GM15510 (cell line): ENCODE results near the gene NCBP2.

Source experiments
- POLR2A ChIP-seq: IDR thresholded peaks from 3 replicates; pipeline ENCODE4 v1.6.1; 2011; ENCODE audit warnings: borderline replicate concordance; ENCODE audit not compliant: insufficient read length; ENCODE audit errors: extremely low read depth

The NCBP2 gene

GRCh38 chr3:196970547-196971093, 28.3 kb upstream of the NCBP2 start:
- no peak for TF ChIP-seq POLR2A

DNA sequence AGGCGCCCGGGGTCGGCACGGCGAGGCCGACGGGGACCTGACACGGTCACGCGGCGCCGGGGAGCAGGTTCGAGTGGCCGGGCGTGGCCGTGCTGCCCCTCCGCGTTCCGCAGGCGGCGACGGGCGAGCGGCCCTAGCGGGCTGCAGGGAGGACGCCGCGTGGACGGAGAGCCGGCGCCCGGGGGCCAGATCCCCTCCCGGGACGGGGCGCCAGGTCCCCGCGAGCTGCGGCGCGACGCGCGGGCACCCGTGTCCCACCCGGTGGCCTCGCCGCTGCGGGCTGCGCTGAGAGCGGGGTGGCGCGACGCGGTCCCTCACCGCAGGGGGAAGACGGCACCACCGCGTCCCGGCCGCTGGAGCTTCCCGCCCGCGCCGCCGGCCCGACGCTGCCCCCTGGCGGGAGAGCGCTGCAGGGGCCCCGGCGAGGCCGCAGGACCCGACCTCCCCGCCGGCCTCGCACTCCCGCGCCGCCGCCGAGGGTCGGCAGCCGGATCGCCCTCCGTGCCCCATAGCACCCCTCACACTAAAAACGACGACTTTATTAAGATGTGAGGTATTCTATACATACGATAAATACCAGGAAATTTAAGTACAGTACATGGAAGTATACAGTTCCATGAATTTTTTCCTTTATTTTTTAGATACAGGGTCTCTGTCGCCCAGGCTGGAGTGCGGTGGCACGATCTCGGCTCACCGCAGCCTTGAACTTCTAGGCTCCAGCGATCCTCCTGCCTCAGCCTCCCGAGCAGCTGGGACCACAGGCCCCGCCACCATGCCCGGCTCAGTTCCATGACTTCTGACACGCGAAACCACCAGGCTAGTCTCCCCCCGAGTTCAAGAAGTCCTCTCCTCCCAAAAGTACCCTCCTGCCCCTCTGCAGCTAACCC, 27.6 kb upstream of the NCBP2 start:
- peak; percentile 37 for TF ChIP-seq POLR2A

DNA sequence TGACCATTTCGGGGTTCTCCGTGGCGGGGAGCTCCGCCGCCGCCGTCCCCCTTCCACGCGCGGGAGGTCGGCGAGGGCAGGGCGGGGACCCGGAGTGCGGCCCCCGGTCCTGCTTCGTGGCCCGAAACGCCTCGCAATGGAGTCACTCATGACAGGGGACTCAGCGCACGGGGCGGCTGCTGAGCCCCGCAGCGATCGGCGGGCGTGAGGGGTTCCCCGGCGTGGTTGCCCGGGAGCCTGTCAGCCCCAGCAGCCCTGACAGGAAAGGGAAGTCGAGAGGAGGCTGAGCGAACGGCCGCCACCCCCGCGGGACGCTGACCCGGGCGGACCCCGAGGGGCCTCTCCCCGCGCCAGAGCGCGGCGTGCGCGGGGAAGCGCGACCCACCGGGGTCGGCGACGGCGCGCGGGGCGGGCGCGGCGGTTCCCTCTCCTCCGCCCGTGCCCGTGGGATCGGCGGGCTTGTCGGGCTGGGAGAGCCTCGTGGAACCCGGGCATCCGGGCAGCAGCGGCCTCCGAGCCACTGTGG, 26.9 kb upstream of the NCBP2 start:
- no peak for TF ChIP-seq POLR2A

DNA sequence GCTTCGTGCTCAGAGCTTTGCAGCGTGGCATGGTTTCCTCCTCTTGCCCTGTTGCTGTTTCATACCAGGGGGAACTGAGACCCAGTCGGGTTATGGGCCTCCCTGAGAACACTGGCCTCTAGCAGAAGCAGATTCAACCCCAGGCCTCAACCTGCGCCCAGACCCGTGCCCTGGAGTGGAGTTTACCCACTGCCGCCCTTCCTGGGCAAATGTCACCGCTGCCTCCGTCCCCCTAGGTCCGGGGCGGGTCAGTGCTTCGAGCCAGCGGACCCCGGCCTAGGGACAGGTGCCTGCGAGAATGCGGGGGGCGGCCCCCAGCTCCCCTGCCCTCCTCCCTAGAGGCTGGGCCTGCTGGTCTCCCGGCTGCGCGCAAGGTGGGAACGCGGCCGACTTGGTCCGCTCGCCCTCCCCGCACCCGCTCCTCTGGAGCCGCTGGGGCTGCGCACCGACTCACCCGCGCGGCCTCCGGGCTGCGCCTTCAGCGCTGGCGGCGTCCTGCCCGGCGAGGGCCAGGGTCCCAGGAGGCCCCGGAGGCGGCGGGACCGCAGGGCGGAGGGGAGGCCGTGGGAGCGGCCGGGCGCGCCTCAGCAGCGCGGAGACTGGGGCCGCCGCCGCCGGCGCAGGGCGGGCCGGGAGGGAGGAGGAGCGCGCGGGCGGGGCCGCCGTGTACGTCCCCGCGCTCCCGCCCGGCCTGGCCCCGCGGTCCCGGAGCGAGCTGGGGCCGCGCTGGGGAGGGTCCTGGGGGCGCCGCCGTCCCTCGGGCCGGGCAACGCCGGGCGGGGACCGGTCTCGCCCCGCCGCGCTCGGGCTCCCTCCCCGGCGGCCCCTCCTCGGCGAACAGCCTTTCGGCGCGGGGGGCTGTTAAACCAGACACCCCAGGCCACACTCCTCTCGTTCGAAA, 26.2 kb upstream of the NCBP2 start, which contains the start of gene PIGZ:
Gene PIGZ (minus strand): TSS at position 601 of the 901 bp plus-strand sequence. CDS start 16,802 bp downstream, outside the sequence.
- TF ChIP-seq POLR2A, result peak; percentile 67

- TF ChIP-seq POLR2A, result no peak
Measured at GRCh38 chr3:196967412-196968232, 25.3 kb upstream of the NCBP2 start.

DNA sequence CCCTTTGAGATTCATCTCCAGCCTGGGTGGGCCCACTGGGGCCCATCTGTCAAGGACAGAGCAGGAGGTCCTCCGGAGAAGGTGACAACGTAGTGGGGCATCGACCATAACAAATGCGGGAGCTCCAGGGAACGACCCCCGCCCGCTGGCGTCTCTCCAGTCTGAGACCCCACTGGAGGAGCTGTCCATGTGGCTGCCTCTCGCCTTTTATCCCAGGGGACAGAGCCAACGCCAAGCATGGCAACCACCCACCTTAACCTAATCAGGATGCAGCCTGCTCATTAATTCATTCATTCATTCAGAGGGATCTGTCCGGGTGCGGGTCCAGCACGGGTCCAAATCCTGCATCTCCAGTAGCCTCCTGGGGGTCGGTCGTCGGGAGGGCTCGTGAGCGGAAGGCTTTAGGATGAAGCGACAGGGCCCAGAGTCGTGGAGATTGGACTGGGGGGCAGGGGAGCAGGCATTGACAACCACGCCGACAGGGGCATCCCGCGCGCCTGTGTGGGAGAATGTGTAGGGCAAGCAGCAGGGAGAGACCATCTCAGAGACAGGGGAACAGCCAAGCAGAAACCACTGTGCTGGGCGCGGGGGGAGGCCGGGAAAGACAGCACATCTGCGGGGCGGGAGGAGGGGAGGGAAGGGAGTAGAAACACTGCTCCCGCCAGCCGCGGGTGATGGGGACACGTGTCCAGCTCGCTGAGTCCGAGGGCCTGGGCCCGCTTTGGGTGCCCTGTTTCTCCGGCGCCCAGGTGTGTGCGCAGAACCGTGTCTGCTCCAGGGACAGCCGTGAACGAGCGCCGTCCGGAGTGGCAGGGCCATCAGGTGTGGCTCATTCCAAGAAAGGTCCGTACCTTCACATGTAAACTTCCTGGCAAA, 24.4 kb upstream of the NCBP2 start:
- TF ChIP-seq POLR2A, result no peak

- TF ChIP-seq POLR2A, result no peak
Measured at GRCh38 chr3:196965804-196966173, 23.5 kb upstream of the NCBP2 start.

DNA sequence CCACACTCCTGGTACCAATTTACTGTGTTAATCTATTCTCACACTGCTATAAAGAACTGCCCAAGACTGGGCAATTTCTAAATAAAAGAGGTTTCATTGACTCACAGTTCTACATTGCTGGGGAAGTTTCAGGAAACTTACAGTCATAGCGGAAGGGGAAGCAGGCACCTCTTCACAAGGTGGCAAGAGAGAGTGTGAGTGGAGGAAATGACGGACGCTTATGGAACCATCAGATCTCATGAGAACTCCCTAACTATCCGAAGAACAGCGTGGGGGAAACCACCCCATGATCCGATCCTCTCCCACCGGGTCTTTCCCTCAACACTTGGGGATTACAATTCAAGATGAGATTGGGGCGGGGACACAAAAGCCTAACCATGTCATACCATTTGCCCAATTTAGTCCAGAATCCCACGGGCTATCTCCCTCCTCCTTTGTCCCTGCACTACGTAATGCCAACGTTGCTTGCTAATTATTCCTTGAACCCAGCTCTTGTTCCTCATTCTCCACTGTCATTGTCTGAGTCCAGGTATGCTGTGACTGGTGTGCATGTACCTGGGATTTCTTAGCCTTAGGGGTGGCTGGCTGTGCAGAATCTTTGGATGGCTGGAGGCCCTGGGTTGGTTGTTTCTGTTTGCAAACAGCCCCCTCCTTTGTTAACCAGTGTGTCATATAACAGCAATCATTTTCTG, 22.9 kb upstream of the NCBP2 start:
- TF ChIP-seq POLR2A, result no peak

DNA sequence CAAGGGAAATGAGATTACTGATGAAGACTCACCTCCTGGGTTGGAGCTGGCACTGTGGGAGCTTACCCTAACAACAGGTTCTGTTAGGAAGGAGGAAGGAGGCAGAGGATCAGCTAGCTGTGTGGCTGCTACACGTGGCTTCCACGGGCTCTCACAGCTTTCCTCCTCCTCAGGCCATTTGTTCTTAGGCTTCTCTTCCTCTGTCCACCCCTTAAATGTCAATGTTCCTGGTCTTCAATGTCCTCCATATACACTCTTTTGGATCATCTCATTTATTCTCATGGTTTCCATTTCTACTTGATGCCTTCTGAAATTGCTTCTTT, 21.3 kb upstream of the NCBP2 start:
- TF ChIP-seq POLR2A, result no peak

GRCh38 chr3:196962930-196963630, 20.8 kb upstream of the NCBP2 start:
- no peak for TF ChIP-seq POLR2A

- TF ChIP-seq POLR2A, result no peak
Measured at GRCh38 chr3:196962108-196962929, 20.0 kb upstream of the NCBP2 start.
